Choroid plexus epithelial cell (primary cell): Measurements from ENCODE around the gene TSPAN14.

Experiments
- DNase-seq: peaks from one replicate; pipeline ENCODE4 v3.0.0-alpha.2; 2010; ENCODE audit warnings: low read depth
- H3K4me3 ChIP-seq: 2 replicates; pipeline ENCODE4 v1.5.1; 2011; ENCODE audit warnings: low read depth, mild to moderate bottlenecking, control low read depth, low read length, moderate library complexity
- TF ChIP-seq, protein P1 (sequence below): conservative IDR thresholded peaks from 2 replicates; pipeline ENCODE4 v1.5.1; 2011; ENCODE audit warnings: low read depth, mild to moderate bottlenecking, control low read depth, inconsistent platforms, low read length, moderate library complexity

TSPAN14 gene

DNA sequence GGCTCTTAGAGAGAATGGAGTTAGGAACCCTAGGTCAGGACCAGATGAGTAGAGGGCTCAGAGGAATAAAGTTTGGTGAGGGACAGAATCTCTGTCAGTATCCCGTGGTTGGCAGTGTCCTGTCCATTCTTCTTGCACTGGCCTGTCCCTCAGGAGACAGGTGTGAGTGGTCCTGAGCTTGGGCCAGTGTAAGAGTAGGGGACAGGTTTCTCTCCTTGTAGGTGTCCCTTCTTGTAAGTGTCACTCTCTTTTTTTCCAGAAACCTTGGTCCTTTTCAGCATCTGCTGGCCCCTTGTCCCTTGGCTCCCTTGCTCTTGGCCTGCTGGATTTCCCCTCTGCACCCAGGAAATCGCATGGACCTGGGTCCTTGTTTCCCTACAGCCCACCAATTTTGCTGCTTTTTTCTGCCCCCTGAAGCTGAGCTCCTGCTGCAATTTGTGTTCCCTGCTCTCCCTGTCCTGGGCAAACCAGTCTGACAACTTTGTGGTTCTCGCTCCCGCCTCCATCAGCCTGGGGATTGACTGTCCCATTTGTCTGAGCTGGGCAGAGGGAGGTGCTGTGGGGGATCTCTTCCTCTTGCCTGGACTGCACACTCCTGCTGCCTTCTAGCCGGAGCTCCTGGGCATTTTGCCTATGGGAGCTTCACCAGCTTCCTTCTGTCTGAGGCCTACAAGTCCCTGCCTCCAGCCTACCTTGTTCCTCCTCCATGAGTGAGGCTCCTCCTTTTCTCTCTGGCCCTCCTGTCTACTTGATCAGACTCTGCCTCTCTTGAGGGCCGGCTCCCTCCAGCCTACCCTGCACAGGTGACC is 6.5 kb downstream of the TSPAN14 start:
- TF ChIP-seq, protein P1, sequence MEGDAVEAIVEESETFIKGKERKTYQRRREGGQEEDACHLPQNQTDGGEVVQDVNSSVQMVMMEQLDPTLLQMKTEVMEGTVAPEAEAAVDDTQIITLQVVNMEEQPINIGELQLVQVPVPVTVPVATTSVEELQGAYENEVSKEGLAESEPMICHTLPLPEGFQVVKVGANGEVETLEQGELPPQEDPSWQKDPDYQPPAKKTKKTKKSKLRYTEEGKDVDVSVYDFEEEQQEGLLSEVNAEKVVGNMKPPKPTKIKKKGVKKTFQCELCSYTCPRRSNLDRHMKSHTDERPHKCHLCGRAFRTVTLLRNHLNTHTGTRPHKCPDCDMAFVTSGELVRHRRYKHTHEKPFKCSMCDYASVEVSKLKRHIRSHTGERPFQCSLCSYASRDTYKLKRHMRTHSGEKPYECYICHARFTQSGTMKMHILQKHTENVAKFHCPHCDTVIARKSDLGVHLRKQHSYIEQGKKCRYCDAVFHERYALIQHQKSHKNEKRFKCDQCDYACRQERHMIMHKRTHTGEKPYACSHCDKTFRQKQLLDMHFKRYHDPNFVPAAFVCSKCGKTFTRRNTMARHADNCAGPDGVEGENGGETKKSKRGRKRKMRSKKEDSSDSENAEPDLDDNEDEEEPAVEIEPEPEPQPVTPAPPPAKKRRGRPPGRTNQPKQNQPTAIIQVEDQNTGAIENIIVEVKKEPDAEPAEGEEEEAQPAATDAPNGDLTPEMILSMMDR: no peak
- H3K4me3 ChIP-seq: no peak overlapping the region
- peak; percentile 48 for DNase-seq

- TF ChIP-seq, protein P1: no peak
- no peak overlapping the region for H3K4me3 ChIP-seq
- peak; percentile 41 for DNase-seq
Observed at GRCh38 chr10:80461208-80462183, 7.4 kb downstream of the TSPAN14 start.

- DNase-seq: peak; percentile 62
- no peak overlapping the region for H3K4me3 ChIP-seq
- TF ChIP-seq, protein P1: no peak
Observed at GRCh38 chr10:80462299-80462980, 8.3 kb downstream of the TSPAN14 start.

- peak; percentile 55 for DNase-seq
- no peak overlapping the region for H3K4me3 ChIP-seq
- TF ChIP-seq, protein P1: no peak
Observed at GRCh38 chr10:80462981-80463741, 9.1 kb downstream of the TSPAN14 start.

- no peak overlapping the region for H3K4me3 ChIP-seq
- no peak for DNase-seq
- TF ChIP-seq, protein P1: no peak
Observed at GRCh38 chr10:80463868-80464267, 9.8 kb downstream of the TSPAN14 start.
